GM12878 (cell line): Measurements from ENCODE around the gene PTPRC. TPM values are rescaled to one million over a fixed set of nuclear protein-coding genes. Genes with fewer than 3 reads are reported as not detected.

ENCODE experiments used
- ASH2L ChIP-seq: fragments of 300-600, 200-600 bp; sonication (generic); IDR thresholded peaks from 2 replicates; pipeline ENCODE4 v1.6.1; 2017; ENCODE audit warnings: low read depth, mild to moderate bottlenecking, borderline replicate concordance
- BACH1 ChIP-seq: fragments of 450-650 bp; IDR thresholded peaks from 2 replicates; pipeline ENCODE4 v1.6.1; 2017; ENCODE audit warnings: mild to moderate bottlenecking, borderline replicate concordance
- EED ChIP-seq: sonication (generic); IDR thresholded peaks from 2 replicates; pipeline ENCODE4 v1.6.1; 2016; ENCODE audit warnings: antibody characterized with exemption, low read depth
- JUNB ChIP-seq: IDR thresholded peaks from 2 replicates; pipeline ENCODE4 v1.6.1; 2016; ENCODE audit warnings: antibody characterized with exemption, mild to moderate bottlenecking
- LARP7 ChIP-seq: fragments of 450-650 bp; IDR thresholded peaks from 2 replicates; pipeline ENCODE4 v1.6.1; 2017; ENCODE audit warnings: mild to moderate bottlenecking
- NBN ChIP-seq: fragments of 450-650 bp; IDR thresholded peaks from 2 replicates; pipeline ENCODE4 v1.6.1; 2016
- NFYB ChIP-seq: IDR thresholded peaks from 2 replicates; pipeline ENCODE4 v1.6.1; 2011; ENCODE audit warnings: low read depth, mild to moderate bottlenecking, low read length, improper control_type of control experiment, moderate library complexity; ENCODE audit not compliant: insufficient read depth
- SREBF1 ChIP-seq: IDR thresholded peaks from 2 replicates; pipeline ENCODE4 v1.6.1; 2012; ENCODE audit warnings: mild to moderate bottlenecking, low read length
- ZNF24 ChIP-seq: fragments of 450-650 bp; IDR thresholded peaks from 2 replicates; pipeline ENCODE4 v1.6.1; 2017; ENCODE audit warnings: antibody characterized with exemption, mild to moderate bottlenecking
- polyA plus RNA-seq, 11 experiments: library from polyadenylated mRNA; depleted of rRNA in 4 of 11; unstranded in 6 of 11; stranded (reverse) in 5 of 11; fragments of >200 nt; fragmentation: Nextera tagmentation in 4 of 11; fragmentation: Illumina TruSeq in 1 of 11; extraction: Ambion mirVana in 4 of 11; extraction: Trizol in 1 of 11; gene quantifications; 1 replicate in 1 of 11; 2 replicates in 10 of 11; pipeline versions ENCODE4 v1.2.1 to v1.2.3, GENCODE V29; 2011 to 2016; ENCODE audit warnings: inconsistent platforms in 2 of 11, missing spikeins in 2 of 11, low read depth in 1 of 11
- total RNA-seq, 4 experiments: library from RNA; depleted of rRNA in 3 of 4; stranded (reverse); fragments of >200 nt in 3 of 4; fragmentation: Illumina TruSeq in 1 of 4; extraction: Trizol in 1 of 4; gene quantifications; 2 replicates each; pipeline versions ENCODE4 v1.2.1 to v1.2.3, GENCODE V29; 2013 to 2021
- TF ChIP-seq, protein P1 (sequence below): fragments of 450-650 bp; formaldehyde crosslinking; IDR thresholded peaks from 2 replicates; pipeline ENCODE4 v1.4.0; 2022; ENCODE audit warnings: mild to moderate bottlenecking, moderate library complexity
- TF ChIP-seq, protein P2 (sequence below): fragments of 450-650 bp; formaldehyde crosslinking; IDR thresholded peaks from 2 replicates; pipeline ENCODE4 v1.4.0; 2020; ENCODE audit warnings: mild to moderate bottlenecking, moderate library complexity
- TF ChIP-seq, protein P3 (sequence below): IDR thresholded peaks from 2 replicates; pipeline ENCODE4 v1.6.1; 2011; ENCODE audit warnings: borderline replicate concordance, low read depth, mild to moderate bottlenecking, moderate library complexity, mixed read lengths, low read length; ENCODE audit not compliant: insufficient read depth; ENCODE audit errors: extremely low read length
- TF ChIP-seq, protein P4 (sequence below): fragments of 450-650 bp; IDR thresholded peaks from 2 replicates; pipeline ENCODE4 v1.6.1; 2016; ENCODE audit warnings: mild to moderate bottlenecking
- TF ChIP-seq, protein P5 (sequence below): fragments of 450-650 bp; IDR thresholded peaks from 2 replicates; pipeline ENCODE4 v1.6.1; 2018; ENCODE audit warnings: borderline replicate concordance, mild to moderate bottlenecking; ENCODE audit not compliant: partially characterized antibody
- TF ChIP-seq, protein P6 (sequence below): IDR thresholded peaks from 2 replicates; pipeline ENCODE4 v1.6.1; 2012; ENCODE audit warnings: low read depth, low read length, improper control_type of control experiment

The PTPRC gene
- total and polyA plus RNA-seq, 10 of the 15 experiments (the other 5 are each of a cell fraction or from before 2014, with no cell fraction given), result 72.9 to 221 (median 118) TPM

DNA sequence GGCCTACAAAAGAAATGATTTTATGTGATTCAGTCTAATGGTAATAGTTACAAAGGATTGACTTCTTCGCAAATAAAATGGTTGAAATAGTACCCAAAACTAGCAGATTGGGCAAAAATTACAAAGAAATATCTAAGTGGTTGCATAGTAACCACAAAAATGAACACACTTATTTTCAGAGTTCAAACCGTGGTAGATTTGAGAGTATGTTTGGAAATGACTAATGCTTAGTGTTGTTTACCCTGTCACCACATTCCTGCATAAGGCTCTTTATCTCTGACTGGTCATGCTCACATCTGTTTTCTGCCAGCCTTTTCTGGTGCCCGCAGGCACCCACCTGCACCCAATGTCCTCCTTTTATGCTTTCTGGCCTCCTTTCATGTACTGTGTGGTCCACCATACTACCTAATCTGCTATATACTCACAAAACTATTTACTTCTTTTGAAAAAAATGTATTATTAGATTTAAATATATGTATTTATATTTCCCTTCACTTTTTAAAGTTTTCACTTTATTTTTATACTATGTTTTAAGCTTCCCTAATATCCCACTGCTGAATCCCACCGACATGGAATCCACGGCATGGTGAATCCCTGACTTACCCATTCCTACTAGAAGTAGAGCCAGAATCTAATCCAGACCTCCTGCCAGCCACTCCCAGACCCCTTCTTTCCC is 30.3 kb downstream of the PTPRC start (continued):
- TF ChIP-seq, protein P1, sequence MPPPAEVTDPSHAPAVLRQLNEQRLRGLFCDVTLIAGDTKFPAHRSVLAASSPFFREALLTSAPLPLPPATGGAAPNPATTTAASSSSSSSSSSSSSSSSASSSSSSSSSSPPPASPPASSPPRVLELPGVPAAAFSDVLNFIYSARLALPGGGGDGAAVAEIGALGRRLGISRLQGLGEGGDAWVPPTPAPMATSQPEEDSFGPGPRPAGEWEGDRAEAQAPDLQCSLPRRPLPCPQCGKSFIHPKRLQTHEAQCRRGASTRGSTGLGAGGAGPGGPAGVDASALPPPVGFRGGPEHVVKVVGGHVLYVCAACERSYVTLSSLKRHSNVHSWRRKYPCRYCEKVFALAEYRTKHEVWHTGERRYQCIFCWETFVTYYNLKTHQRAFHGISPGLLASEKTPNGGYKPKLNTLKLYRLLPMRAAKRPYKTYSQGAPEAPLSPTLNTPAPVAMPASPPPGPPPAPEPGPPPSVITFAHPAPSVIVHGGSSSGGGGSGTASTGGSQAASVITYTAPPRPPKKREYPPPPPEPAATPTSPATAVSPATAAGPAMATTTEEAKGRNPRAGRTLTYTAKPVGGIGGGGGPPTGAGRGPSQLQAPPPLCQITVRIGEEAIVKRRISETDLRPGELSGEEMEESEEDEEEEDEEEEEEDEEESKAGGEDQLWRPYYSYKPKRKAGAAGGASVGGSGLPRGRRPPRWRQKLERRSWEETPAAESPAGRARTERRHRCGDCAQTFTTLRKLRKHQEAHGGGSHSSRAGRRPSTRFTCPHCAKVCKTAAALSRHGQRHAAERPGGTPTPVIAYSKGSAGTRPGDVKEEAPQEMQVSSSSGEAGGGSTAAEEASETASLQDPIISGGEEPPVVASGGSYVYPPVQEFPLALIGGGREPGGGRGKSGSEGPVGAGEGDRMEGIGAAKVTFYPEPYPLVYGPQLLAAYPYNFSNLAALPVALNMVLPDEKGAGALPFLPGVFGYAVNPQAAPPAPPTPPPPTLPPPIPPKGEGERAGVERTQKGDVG (CRISPR knock-in tag), result no peak
- TF ChIP-seq LARP7, result no peak
- TF ChIP-seq, protein P2, sequence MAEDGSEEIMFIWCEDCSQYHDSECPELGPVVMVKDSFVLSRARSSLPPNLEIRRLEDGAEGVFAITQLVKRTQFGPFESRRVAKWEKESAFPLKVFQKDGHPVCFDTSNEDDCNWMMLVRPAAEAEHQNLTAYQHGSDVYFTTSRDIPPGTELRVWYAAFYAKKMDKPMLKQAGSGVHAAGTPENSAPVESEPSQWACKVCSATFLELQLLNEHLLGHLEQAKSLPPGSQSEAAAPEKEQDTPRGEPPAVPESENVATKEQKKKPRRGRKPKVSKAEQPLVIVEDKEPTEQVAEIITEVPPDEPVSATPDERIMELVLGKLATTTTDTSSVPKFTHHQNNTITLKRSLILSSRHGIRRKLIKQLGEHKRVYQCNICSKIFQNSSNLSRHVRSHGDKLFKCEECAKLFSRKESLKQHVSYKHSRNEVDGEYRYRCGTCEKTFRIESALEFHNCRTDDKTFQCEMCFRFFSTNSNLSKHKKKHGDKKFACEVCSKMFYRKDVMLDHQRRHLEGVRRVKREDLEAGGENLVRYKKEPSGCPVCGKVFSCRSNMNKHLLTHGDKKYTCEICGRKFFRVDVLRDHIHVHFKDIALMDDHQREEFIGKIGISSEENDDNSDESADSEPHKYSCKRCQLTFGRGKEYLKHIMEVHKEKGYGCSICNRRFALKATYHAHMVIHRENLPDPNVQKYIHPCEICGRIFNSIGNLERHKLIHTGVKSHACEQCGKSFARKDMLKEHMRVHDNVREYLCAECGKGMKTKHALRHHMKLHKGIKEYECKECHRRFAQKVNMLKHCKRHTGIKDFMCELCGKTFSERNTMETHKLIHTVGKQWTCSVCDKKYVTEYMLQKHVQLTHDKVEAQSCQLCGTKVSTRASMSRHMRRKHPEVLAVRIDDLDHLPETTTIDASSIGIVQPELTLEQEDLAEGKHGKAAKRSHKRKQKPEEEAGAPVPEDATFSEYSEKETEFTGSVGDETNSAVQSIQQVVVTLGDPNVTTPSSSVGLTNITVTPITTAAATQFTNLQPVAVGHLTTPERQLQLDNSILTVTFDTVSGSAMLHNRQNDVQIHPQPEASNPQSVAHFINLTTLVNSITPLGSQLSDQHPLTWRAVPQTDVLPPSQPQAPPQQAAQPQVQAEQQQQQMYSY (CRISPR knock-in tag), result no peak
- TF ChIP-seq, protein P3, sequence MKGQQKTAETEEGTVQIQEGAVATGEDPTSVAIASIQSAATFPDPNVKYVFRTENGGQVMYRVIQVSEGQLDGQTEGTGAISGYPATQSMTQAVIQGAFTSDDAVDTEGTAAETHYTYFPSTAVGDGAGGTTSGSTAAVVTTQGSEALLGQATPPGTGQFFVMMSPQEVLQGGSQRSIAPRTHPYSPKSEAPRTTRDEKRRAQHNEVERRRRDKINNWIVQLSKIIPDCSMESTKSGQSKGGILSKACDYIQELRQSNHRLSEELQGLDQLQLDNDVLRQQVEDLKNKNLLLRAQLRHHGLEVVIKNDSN, result no peak
- TF ChIP-seq ASH2L, result no peak
- TF ChIP-seq EED, result no peak
- TF ChIP-seq, protein P4, sequence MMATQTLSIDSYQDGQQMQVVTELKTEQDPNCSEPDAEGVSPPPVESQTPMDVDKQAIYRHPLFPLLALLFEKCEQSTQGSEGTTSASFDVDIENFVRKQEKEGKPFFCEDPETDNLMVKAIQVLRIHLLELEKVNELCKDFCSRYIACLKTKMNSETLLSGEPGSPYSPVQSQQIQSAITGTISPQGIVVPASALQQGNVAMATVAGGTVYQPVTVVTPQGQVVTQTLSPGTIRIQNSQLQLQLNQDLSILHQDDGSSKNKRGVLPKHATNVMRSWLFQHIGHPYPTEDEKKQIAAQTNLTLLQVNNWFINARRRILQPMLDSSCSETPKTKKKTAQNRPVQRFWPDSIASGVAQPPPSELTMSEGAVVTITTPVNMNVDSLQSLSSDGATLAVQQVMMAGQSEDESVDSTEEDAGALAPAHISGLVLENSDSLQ, result no peak
- no peak for TF ChIP-seq ZNF24
- TF ChIP-seq, protein P5, sequence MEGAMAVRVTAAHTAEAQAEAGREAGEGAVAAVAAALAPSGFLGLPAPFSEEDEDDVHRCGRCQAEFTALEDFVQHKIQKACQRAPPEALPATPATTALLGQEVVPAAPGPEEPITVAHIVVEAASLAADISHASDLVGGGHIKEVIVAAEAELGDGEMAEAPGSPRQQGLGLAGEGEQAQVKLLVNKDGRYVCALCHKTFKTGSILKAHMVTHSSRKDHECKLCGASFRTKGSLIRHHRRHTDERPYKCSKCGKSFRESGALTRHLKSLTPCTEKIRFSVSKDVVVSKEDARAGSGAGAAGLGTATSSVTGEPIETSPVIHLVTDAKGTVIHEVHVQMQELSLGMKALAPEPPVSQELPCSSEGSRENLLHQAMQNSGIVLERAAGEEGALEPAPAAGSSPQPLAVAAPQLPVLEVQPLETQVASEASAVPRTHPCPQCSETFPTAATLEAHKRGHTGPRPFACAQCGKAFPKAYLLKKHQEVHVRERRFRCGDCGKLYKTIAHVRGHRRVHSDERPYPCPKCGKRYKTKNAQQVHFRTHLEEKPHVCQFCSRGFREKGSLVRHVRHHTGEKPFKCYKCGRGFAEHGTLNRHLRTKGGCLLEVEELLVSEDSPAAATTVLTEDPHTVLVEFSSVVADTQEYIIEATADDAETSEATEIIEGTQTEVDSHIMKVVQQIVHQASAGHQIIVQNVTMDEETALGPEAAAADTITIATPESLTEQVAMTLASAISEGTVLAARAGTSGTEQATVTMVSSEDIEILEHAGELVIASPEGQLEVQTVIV, result no peak
- TF ChIP-seq, protein P6, sequence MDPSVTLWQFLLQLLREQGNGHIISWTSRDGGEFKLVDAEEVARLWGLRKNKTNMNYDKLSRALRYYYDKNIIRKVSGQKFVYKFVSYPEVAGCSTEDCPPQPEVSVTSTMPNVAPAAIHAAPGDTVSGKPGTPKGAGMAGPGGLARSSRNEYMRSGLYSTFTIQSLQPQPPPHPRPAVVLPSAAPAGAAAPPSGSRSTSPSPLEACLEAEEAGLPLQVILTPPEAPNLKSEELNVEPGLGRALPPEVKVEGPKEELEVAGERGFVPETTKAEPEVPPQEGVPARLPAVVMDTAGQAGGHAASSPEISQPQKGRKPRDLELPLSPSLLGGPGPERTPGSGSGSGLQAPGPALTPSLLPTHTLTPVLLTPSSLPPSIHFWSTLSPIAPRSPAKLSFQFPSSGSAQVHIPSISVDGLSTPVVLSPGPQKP, result no peak
- TF ChIP-seq SREBF1, result no peak
- TF ChIP-seq JUNB, result peak; percentile 89
- TF ChIP-seq BACH1, result 0 out of 2 replicates have a peak, but pooled peaks have one; percentile 47
- peak; percentile 51; the same call in 1 of the 2 replicates for TF ChIP-seq NBN
- 0 out of 2 replicates have a peak, but pooled peaks have one; percentile 25 for TF ChIP-seq NFYB
